GM12891 (cell line): ENCODE results near the gene SLC22A23.
A peak's percentile ranks its signal among the peaks of the same experiment; 100 is the strongest.
"Not testable (repeated sequence)": the region's sequence is repeated elsewhere in the genome, so short reads cannot be mapped to it uniquely, and the experiment has no call there.

Experiments
- DNase-seq: peaks from one replicate; pipeline ENCODE4 v3.0.0; 2011; ENCODE audit warnings: low spot score; ENCODE audit not compliant: insufficient read length
- FAIRE-seq: peaks from 2 replicates; lab custom pipeline; 2011; peaks lifted over from hg19 to GRCh38; lab: Jason Lieb, UNC
- PAX5 ChIP-seq: IDR thresholded peaks from 2 replicates; pipeline ENCODE4 v1.6.1; 2011; ENCODE audit warnings: low read length, moderate library complexity, mild to moderate bottlenecking; ENCODE audit not compliant: insufficient read depth, severe bottlenecking
- POLR2A ChIP-seq: IDR thresholded peaks from 2 replicates; pipeline ENCODE4 v1.6.1; 2011; ENCODE audit warnings: low read depth, low read length, control low read depth
- POLR2AphosphoS5 ChIP-seq: IDR thresholded peaks from 2 replicates; pipeline ENCODE4 v1.6.1; 2011; ENCODE audit warnings: low read depth, low read length, control low read depth
- POU2F2 ChIP-seq: IDR thresholded peaks from 2 replicates; pipeline ENCODE4 v1.6.1; 2011; ENCODE audit warnings: low read depth, mild to moderate bottlenecking, control low read depth, low read length, moderate library complexity
- SPI1 ChIP-seq: IDR thresholded peaks from 2 replicates; pipeline ENCODE4 v1.6.1; 2011; ENCODE audit warnings: low read depth, low read length, control low read depth
- TAF1 ChIP-seq: IDR thresholded peaks from 2 replicates; pipeline ENCODE4 v1.6.1; 2011; ENCODE audit warnings: low read depth, low read length, control low read depth

SLC22A23 gene

GRCh38 chr6:3391902-3392458 is 64.9 kb downstream of the SLC22A23 start:
- FAIRE-seq (no peak), DNase-seq (no peak)
- TF ChIP-seq TAF1 (no peak), POLR2A (no peak), SPI1 (no peak), PAX5 (no peak), POU2F2 (no peak), POLR2AphosphoS5 (no peak)

DNA sequence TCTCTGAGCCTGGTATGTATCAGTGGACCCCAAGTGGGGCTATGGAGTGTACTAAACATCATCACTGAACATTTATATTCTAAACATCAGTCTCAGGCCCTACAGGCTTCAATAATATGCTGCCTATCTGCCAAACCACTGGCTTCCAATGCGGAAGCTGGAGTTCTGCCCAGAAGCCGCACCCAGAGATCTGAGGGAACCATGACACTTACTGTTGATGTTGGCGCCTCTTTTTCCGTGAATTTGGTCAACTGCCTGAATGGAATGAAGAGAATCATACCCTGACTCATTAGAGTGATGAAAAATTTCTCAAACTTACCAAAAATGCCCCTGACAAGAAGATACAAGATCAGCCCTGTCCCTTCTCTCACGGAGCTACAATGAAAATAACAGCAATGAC is 66.2 kb downstream of the SLC22A23 start:
- TF ChIP-seq POU2F2 (no peak), SPI1 (no peak), POLR2AphosphoS5 (no peak), PAX5 (no peak), POLR2A (no peak), TAF1 (no peak)
- no peak for FAIRE-seq
- no peak for DNase-seq

DNA sequence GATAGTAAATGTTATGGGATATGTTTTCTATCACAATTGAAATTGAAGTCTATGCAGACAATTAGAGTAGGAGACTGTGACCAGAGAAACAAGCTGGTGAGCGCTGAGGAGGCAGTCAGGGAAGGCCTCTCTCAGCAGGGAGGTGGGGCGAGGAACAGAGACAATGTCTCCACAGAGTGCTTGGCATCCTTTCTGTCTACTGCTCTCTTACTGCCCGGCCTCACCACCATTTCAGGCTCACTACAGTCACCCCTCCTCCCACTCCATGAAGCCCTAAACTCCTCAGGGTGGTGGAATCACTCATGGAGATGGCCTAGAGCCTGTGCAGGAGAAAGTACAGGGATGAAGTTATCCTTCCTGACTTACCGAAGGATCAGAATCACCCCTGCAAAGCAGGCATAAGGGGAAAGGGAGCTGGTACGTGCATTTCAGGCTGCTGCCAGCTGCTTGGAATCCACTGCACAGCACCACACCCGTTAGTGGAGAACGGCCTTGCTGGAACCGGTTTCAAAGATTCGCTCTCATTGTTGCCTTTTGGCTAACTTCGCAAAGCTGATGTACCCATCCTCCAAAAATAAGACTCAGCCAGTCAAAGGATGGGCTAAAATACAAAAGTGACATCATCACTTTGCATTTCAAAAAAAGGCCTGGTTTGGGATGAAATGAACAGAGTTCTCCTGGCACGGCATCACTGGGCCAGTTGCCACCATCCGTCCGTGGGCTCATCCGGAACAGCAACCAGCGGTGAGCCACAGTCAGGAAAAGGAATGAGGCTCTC is 67.3 kb downstream of the SLC22A23 start:
- no peak for FAIRE-seq
- TF ChIP-seq PAX5 (no peak), TAF1 (no peak), POLR2A (no peak), POU2F2 (no peak), SPI1 (no peak), POLR2AphosphoS5 (no peak)
- no peak for DNase-seq

- DNase-seq (peak; percentile 21), FAIRE-seq (peak; percentile 85)
- TF ChIP-seq SPI1 = peak; percentile 94
- TF ChIP-seq PAX5 = no peak
Measured at GRCh38 chr6:3388786-3389185, 68.1 kb downstream of the SLC22A23 start.

- FAIRE-seq (no peak), DNase-seq (no peak)
- TF ChIP-seq PAX5 = no peak
- no peak for TF ChIP-seq TAF1
Measured at GRCh38 chr6:3386374-3386857, 70.4 kb downstream of the SLC22A23 start.

DNA sequence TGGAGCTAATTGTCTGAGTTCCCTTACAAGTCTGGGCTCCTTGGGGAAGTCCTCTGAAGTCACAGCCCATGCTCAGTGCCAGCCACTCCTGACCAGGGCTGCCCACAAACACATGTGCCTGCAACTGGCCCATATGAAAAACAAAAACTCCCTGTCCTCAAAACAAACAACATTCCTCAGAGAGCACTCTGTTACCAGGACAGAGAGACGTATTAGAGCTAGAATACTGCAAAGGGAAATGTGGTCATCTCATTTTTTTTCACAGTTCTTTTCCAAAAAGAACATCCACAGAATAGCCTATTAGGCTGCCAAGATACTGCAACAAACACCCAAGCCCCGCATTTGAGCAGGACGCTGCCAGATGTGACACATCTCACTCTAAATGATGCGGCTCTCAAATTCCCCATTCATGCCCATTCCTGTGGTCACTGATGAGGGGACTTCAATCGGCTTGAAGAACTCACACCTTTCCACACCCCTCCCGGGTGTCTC is 71.1 kb downstream of the SLC22A23 start:
- DNase-seq = no peak
- no peak for FAIRE-seq
- TF ChIP-seq TAF1 (no peak), SPI1 (no peak), PAX5 (no peak), POLR2A (no peak), POU2F2 (no peak), POLR2AphosphoS5 (no peak)

DNA sequence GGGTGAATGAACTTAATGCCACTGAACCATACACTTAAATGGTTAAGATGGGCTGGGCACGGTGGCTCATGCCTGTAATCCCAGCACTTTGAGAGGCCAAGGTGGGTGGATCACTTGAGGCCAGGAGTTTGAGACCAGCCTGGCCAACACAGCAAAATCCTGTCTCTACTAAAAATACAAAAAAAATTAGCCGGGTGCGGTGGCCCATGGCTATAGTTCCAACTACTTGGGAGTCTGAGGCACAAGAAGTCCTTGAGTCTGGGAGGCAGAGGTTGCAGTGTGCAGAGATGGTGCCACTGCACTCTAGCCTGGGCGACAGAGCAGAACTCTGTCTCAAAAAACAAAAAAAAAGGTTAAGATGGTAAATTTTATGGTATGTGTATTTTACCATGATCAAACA is 71.7 kb downstream of the SLC22A23 start:
- DNase-seq, FAIRE-seq: not testable (repeated sequence)

DNA sequence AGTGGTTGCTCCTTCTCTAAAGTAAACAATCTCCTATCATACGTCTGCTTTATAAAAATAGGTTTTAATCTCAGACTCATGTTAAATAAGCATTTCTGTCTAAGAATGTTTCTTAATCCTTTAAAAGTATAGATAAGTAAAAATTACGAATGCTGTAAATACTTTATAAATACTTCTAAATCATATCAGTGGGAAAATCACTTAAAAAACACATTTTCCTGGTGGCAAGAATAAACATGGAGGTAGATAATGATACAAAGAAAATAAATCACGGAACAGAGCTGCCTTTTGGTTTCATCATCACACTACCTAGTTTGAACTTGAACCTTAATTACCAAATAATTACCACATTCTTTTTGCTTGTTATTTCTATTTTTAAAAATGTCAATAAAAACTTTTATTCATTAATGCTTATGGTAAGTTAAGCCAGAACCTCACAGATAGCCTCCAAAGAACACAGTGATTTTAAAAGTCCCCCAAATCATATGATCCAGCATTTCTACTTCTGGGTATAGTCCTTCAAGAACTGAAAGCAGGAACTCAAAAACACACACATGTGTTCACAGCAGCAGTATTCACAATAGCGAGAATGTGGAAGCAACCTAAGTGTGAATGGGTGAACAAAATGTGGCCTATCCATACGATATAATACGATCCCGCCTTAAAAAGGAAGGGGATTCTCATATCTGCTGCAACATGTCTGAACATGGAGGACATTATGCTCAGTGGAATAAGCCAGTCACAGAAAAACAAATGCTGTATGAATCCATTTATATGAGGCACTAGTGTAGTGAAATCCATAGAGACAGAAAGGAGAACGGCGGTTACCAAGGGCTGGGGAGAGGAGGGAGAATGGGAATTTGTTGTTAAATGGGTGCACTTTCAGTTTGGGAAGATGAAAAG is 72.4 kb downstream of the SLC22A23 start:
- FAIRE-seq = no peak
- no peak for DNase-seq
- TF ChIP-seq SPI1 (0 out of 2 replicates have a peak, but pooled peaks have one; percentile 28), POLR2A (no peak), POLR2AphosphoS5 (no peak), PAX5 (no peak)

DNA sequence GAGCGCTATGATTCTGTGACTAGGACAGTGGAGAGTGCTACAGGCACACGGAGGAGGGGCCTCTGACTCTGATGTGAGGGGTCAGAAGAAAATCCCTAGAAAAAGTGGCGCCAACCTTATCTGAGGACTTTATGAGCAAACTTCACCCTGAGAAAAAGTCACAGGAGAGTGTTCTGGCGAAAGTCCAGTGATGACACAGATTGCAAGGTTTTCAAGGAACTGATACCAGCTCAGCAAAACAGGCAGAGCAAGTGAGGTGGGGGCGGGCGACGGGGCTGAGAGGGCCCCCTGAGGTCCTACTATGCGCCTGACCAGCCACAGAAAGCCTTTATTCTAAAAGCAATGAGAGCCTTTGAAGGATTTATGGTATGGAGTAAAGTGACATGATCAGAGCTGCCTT is 73.3 kb downstream of the SLC22A23 start:
- TF ChIP-seq PAX5 (no peak), POLR2AphosphoS5 (no peak), SPI1 (peak; percentile 97), POU2F2 (0 out of 2 replicates have a peak, but pooled peaks have one; percentile 34)
- DNase-seq (peak; percentile 22), FAIRE-seq (peak; percentile 66)
